Stimulated activated CD8-positive, alpha-beta memory T cell treated with anti-CD3 and anti-CD28 coated beads, Interleukin-15, amount 100 ng/mL, for 48 hours (primary cell): ENCODE measurements around the gene TRIM7.

Source experiments
- DNase-seq, 2 donors: peaks; one replicate each; pipeline ENCODE4 v3.0.0-alpha.2; 2020; ENCODE audit warnings: low read depth in 2 of 2

The TRIM7 gene

GRCh38 chr5:181204826-181205760 is at the start of gene TRIM7:
TSS of gene TRIM7 (minus strand) at chr5:181205196. CDS start at chr5:181205110, 86 bp downstream.
- DNase-seq: no peak

- DNase-seq: no peak
These were observed 43.3 kb upstream of the TRIM7 start for GRCh38 chr5:181248277-181248676.

DNA sequence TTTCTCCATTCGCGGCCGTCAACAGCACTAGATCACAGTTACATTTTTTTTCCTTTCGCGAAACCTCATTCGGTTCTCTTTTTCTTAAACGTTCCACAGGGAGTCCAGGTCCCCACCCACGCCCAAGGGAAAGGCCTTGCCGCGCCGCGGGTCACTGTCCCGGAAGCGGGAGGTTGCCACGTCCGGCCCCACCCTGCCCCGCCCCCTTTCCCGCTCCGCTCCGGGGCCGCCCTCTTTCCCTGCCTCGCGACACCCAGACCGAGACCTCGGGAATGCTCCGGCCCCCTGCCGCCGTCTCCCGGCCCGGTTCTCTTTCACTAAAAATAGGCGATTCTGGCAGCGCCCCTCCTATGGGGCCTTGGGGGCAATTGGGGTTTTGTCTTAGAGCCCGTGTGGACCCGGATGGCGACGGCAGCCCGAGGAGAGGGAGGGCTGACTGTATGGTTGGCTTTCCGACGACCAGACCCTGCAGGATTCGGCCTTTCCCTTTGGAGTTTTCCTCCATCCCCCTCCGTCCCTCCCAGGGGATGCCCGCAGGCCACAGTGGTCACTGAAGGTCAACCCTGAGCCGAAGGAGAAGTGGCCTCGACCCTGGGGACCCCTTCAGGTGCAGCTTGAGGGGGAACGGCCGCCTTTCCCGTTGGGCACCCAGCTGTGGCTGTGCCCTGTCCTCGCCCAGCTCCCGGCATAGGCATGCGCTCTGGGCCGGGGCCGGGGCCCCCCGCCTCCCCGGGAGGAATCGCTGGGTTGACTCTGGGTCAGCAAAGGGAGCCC is 41.5 kb upstream of the TRIM7 start:
- peak; percentile 81 to 82 for DNase-seq

GRCh38 chr5:181245427-181246275 is 40.7 kb upstream of the TRIM7 start:
- DNase-seq: no peak

DNA sequence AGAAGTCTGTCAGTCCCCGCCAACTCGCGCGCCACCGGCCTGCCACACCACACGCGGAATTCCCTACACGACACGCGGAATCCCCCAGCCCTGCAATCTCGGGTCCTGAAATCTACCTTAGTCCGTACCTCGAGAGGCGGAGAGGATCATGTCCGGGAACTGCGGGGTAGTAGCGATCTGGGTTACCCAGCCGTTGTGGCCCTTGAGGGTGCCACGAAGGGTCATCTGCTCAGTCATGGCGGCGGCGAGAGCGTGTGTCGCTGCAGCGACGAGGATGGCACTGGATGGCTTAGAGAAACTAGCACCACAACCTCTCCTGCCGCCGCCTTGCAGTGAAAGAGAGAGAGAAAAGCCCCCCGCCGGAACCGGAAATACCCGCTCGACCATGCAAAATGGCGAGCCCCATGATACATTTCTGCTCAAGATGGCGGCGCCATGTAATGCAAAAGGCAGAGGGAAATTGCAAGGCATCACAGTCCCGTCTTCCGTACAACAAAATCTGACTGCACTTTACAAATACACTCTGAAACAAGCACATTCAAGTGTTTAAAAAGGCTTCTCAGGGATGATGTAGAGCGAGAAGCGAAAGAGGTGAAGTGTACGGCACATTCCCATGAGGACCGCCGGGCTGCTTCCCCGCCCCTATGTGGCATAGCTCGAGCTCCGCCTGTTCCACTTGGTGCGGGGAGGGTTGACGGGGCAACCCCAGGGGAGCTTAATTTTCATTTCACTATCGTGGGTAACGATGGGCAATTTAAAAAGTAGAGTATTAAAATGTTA is 38.8 kb upstream of the TRIM7 start, which contains the start of gene RACK1:
Gene RACK1, minus strand, starts transcription at position 343 of the 780 bp plus-strand sequence. Its CDS starts 106 bp downstream, at position 237.
- DNase-seq: peak; percentile 78 to 80

DNA sequence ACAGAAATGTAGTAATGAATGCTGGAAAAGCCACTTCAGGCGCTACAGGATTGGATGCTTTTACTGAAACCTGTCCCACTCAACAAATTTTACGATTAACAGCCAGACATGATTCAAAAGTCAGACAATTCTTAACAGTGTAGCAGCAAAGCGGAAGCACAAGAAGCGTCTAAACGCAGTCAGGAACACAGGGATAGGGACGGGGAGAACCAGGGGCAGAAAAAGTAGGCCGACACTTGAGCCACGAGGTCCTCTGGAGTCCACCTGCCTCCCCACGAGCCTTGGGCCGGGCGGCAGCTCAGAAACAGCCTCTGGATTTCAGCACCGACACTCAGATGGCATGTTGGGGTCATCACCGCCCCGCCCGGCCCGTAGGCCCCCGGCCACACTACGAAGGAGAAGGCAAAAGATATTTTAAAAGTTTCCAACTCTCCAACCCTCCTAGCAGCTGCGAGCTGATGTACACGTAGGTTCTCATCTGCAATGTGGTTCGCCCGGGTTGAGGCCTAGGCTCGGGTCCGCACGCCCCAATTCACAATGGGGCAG is 38.1 kb upstream of the TRIM7 start:
- no peak for DNase-seq

DNA sequence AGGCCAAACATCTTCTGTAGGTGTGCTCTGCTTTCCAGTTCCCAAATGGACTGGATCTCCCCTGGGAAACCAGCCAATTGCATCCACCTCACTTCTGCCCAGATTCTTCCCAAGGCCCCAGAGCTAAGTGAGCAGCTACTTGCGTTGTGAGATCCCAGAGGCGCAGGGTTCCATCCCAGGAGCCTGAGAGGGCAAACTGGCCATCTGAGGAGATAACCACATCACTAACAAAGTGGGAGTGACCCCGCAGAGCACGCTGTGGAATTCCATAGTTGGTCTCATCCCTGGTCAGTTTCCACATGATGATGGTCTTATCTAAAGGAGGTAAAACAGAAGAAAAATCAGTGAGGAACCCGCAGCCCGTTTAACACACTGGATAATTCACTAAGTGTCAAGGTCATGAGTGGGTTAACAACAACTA is 37.0 kb upstream of the TRIM7 start:
- no peak for DNase-seq

GRCh38 chr5:181241393-181241975 is 36.5 kb upstream of the TRIM7 start:
- DNase-seq: no peak

DNA sequence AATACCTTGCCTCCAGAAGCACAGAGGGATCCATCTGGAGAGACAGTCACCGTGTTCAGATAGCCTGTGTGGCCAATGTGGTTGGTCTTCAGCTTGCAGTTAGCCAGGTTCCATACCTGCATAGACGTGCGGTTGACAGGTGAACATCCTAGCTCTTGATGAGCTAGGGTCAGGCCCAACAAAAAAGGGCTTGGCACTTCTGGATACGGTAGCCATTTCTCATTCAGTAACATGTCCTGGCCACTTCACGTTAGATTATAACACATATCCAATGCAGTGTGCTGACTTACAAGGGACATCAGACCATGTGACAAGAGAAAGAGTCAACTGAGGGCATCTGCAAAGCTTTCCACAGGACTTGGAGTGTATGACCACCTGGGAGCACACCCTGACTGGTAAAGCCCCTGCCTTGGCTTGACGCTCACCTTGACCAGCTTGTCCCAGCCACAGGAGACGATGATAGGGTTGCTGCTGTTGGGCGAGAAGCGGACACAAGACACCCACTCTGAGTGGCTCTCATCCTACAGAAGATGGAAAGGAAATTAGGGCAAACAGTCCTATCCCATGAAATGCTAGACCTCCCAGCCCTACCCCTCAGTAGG is 34.2 kb upstream of the TRIM7 start:
- no peak for DNase-seq

GRCh38 chr5:181237729-181238385 is 32.9 kb upstream of the TRIM7 start:
- no peak for DNase-seq

GRCh38 chr5:181236954-181237641 is 32.1 kb upstream of the TRIM7 start:
- DNase-seq: no peak

DNA sequence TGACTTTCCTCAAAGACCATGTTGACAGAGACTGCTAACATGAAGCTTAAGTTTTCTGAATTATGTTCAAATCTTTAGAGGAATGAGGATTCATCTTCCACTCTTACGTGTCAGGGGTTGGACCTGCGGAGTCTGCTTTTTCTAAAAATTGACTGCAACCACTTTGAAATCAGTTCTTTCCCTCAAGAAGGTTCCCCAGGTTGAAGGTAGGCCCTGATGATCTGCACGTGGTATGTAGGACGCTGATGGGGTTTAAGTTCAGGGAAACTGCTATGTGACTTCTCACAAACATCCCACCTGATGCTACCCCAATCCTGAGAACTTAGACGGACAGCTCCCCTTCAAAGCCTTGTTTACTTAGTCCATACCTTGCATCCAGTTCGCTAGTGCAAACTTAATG is 31.5 kb upstream of the TRIM7 start:
- DNase-seq: no peak

DNA sequence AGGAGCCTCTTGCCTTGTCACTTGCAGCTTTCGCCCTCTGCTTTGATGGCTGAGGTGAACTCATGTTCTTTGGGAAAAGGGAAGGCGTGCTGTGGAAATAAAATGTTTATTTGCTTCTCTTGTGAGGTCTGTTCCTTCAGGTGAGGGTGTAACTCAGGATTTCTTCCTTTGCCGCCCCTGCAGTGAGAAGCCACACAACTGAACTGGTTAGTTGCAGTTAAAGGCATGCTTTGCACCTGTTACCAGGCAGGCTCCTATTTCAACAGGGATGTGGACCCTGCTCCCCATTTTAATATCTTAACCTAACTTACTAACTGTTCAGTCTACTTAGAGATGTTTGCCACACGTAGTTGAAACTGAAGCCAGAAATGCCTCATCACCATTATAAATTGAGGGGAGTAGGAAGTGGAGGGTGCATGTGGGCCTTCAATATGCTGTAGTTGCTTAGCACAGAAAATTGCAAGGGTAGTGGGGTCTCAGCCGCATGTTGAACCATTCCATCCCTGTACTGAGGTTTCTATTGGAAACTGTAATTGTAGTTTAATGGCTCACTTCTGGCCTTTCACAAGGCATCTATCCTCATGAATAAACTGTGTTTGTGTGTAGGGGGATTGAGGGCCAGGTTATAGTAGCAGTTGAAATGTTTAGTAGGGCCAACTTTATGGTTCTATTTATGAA is 30.8 kb upstream of the TRIM7 start:
- DNase-seq: no peak

DNA sequence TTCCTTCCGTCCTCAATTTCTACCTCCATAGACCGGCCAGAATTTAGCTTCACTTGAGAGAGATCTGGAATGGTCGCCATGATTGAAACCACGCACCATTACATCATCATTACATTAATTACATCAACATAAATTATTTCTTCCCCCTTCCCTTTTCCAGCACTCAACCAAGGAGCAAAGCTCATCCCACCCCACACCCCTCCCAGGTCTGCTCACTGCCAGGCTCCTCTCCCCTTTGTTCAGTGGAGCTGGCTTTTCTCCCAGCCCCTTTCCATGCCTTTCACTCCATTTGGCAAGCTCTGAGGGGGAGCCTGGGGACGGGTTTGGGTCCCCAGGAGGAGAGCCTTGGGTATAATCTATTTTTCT is 30.3 kb upstream of the TRIM7 start:
- DNase-seq: no peak

DNA sequence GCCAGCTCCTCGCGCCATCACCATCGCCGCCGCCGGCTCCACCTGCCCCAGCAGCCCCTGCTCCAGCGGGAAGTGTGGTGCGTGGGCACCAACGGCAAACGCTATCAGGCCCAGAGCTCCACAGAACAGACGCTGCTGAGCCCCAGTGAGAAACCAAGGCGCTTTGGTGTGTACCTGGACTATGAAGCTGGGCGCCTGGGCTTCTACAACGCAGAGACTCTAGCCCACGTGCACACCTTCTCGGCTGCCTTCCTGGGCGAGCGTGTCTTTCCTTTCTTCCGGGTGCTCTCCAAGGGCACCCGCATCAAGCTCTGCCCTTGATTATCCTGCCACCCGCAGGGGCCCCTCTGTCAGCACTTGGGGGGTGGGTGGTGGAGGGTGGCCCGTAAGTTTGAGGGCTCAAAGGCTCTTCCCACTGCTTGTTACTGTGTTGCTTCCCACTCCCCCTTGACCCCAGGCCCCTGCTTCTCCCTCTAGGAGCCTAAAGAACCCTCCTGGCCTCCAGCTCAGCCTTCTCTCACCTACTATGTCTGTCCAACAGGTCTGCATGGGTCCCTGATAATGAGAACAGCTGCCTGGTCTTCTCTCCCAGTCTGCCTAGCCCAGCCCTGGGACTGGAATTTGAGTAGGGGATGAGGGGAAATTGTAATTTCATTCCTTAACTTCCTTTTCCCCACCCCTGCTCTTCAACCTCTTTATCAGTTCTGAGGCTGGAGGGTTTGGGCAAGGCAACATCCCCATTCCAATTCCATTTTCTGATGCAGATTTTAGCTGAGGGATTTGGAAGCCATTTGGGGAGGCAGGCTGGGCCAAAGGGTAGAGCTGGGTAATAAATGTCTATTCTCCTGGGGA is 29.7 kb upstream of the TRIM7 start:
- DNase-seq: no peak

DNA sequence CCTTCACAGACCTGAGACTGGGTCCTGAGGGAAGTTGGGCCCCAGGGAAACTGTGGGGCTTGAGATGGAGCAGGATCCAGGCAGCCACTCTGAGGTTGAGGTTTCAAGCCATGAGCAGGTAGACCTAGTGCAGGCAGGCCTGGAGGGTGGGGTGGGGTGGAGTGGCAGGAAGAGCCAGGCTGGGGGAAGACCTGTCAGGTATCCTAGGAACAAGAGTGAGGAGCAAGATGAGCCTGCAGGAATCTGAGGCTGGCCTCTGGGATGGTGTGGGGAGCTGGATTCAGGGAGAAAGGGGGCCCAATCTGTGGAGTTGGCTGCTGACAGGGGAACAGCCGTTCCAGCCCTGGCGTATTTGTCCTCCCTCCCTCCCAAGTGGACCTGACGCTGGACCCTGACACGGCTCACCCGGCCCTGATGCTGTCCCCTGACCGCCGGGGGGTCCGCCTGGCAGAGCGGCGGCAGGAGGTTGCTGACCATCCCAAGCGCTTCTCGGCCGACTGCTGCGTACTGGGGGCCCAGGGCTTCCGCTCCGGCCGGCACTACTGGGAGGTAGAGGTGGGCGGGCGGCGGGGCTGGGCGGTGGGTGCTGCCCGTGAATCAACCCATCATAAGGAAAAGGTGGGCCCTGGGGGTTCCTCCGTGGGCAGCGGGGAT is 28.9 kb upstream of the TRIM7 start:
- DNase-seq: no peak
